ENCODE results near the gene RNASE1. TPM values are rescaled to one million over a fixed set of nuclear protein-coding genes. Genes with fewer than 3 reads are reported as not detected.

The RNASE1 gene
- total RNA-seq, 1 donor from 2014 or later = not detected

DNA sequence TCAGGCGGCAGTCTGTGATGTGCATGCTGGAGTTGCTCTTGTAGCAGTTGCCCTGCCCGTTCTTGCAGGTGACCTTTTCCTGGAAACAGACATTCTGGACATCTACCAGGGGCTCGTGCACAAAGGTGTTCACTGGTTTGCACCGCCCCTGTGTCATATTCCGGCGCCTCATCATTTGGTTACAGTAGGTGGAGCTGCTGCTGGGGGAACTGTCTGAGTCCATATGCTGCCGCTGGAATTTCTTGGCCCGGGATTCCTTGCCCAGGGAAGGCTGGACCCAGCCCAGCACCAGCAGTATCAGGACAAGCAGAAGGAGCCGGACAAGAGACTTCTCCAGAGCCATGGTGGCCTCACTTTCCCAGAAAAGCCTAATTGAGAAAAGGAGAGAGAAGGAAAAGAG lies 918 bp downstream of the RNASE1 start:
- no peaks in the 10 kb centered on the region for H3K79me2 ChIP-seq (ENCODE audit: low read depth)
- no peak overlapping the region for H3K9ac ChIP-seq
- no peak overlapping the region for H3K27ac ChIP-seq
- peaks cover 4% of the 10 kb centered on the region for H3K27me3 Mint-ChIP-seq (ENCODE audit: insufficient read depth, low read depth)
- no peaks in the 10 kb centered on the region for H3K9me3 Mint-ChIP-seq
- H3K36me3 Mint-ChIP-seq = no peaks in the 10 kb centered on the region
- H4K20me1 ChIP-seq (ENCODE audit: low read depth) = no peaks in the 10 kb centered on the region
- H3F3A ChIP-seq (ENCODE audit: low read depth) = no peaks in the 10 kb centered on the region
- H3K36me3 ChIP-seq = no peaks in the 10 kb centered on the region
- TF ChIP-seq, protein P1, sequence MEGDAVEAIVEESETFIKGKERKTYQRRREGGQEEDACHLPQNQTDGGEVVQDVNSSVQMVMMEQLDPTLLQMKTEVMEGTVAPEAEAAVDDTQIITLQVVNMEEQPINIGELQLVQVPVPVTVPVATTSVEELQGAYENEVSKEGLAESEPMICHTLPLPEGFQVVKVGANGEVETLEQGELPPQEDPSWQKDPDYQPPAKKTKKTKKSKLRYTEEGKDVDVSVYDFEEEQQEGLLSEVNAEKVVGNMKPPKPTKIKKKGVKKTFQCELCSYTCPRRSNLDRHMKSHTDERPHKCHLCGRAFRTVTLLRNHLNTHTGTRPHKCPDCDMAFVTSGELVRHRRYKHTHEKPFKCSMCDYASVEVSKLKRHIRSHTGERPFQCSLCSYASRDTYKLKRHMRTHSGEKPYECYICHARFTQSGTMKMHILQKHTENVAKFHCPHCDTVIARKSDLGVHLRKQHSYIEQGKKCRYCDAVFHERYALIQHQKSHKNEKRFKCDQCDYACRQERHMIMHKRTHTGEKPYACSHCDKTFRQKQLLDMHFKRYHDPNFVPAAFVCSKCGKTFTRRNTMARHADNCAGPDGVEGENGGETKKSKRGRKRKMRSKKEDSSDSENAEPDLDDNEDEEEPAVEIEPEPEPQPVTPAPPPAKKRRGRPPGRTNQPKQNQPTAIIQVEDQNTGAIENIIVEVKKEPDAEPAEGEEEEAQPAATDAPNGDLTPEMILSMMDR (IDR thresholded peaks at IDR 0.05) = no peak
- TF ChIP-seq EZH2 (IDR thresholded peaks at IDR 0.05) (no peak), EZH2phosphoT487 (IDR thresholded peaks at IDR 0.05) (no peak)
- no peak overlapping the region for H3K4me2 ChIP-seq
- no peaks in the 10 kb centered on the region for H3K9me3 ChIP-seq (ENCODE audit: low read depth)
- peak overlapping the region; percentile 46 for H3K27ac Mint-ChIP-seq
- H3K4me3 Mint-ChIP-seq = no peak overlapping the region
- H2AFZ ChIP-seq (replicated peaks) = no peak overlapping the region
- no peak for DNase-seq (ENCODE audit: low spot score)
- no peaks in the 10 kb centered on the region for H3K27me3 ChIP-seq
- peaks cover 18% of the 10 kb centered on the region for H3K4me1 ChIP-seq
- no peak overlapping the region for H3K4me3 ChIP-seq
- peaks cover 19% of the 10 kb centered on the region for H3K4me1 Mint-ChIP-seq

DNA sequence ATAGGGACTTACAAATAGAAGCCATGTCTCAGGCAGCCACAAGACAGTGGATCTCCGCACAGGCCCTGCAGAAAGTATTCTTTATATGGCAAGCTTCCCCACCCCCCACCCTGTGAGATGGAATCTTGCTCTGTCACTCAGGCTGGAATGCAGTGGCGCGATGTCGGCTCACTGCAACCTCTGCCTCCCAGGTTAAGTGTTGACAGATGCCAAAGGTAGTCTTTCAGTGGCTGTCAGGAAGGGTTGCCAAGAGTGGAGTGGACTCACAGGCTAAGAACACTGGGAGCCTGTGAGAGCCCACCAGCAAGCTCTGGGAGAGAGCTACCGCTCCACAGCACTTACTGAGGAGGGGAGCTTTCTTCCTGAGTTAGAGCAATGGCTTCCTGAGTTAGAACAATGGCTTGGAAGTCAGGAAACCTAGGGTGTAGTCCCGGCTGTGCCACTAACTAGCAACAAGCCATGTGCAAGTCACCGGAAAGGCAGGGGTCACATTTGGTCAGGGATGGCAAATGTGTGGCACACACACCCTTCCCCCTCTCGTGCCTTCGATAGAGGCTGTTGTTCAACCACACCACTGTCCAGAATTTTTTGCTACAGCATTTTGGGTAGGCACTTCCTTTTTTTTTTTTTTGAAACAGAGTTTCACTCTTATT lies 2.6 kb downstream of the RNASE1 start:
- Histone ChIP-seq H3K27me3 (no peaks in the 10 kb centered on the region), H3K9me3 (ENCODE audit: low read depth) (no peaks in the 10 kb centered on the region), H3K4me1 (peaks cover 18% of the 10 kb centered on the region), H3K4me3 (no peak overlapping the region), H4K20me1 (ENCODE audit: low read depth) (no peaks in the 10 kb centered on the region), H3K79me2 (ENCODE audit: low read depth) (no peaks in the 10 kb centered on the region), H3K4me2 (peak overlapping the region; percentile 67), H3K9ac (no peak overlapping the region), H3K36me3 (no peaks in the 10 kb centered on the region), H3K27ac (no peak overlapping the region), H2AFZ (replicated peaks) (peak overlapping the region; percentile 97), H3F3A (ENCODE audit: low read depth) (no peaks in the 10 kb centered on the region)
- DNase-seq (ENCODE audit: low spot score) = peak; percentile 28
- TF ChIP-seq EZH2 (IDR thresholded peaks at IDR 0.05) (no peak), EZH2phosphoT487 (IDR thresholded peaks at IDR 0.05) (no peak)
- TF ChIP-seq, protein P1 (IDR thresholded peaks at IDR 0.05) = no peak
- Mint-ChIP-seq H3K9me3 (no peaks in the 10 kb centered on the region), H3K4me1 (peaks cover 19% of the 10 kb centered on the region), H3K27ac (peak overlapping the region; percentile 95), H3K27me3 (ENCODE audit: insufficient read depth, low read depth) (peaks cover 4% of the 10 kb centered on the region), H3K36me3 (no peaks in the 10 kb centered on the region), H3K4me3 (peak overlapping the region; percentile 32)

- Mint-ChIP-seq H3K27me3 (ENCODE audit: insufficient read depth, low read depth) (peaks cover 4% of the 10 kb centered on the region), H3K36me3 (no peaks in the 10 kb centered on the region), H3K9me3 (no peaks in the 10 kb centered on the region), H3K27ac (peak overlapping the region; percentile 95), H3K4me1 (peaks cover 16% of the 10 kb centered on the region), H3K4me3 (peak overlapping the region; percentile 32)
- Histone ChIP-seq H3K4me1 (peaks cover 18% of the 10 kb centered on the region), H3K4me3 (no peak overlapping the region), H4K20me1 (ENCODE audit: low read depth) (no peaks in the 10 kb centered on the region), H3K27me3 (no peaks in the 10 kb centered on the region), H3F3A (ENCODE audit: low read depth) (no peaks in the 10 kb centered on the region), H3K36me3 (no peaks in the 10 kb centered on the region), H3K79me2 (ENCODE audit: low read depth) (no peaks in the 10 kb centered on the region), H3K4me2 (peak overlapping the region; percentile 67), H3K9me3 (ENCODE audit: low read depth) (no peaks in the 10 kb centered on the region), H2AFZ (replicated peaks) (peak overlapping the region; percentile 97), H3K27ac (no peak overlapping the region), H3K9ac (no peak overlapping the region)
- peak; percentile 32 for DNase-seq (ENCODE audit: low spot score)
- TF ChIP-seq EZH2 (IDR thresholded peaks at IDR 0.05) = no peak
- TF ChIP-seq, protein P1 (IDR thresholded peaks at IDR 0.05) = no peak
- no peak for TF ChIP-seq EZH2phosphoT487 (IDR thresholded peaks at IDR 0.05)
Measured at GRCh38 chr14:20799456-20799891, 3.2 kb downstream of the RNASE1 start.
